HG03108 (cell line): ENCODE data around the gene ASB15.
"Not testable (repeated sequence)": the region's sequence is repeated elsewhere in the genome, so short reads cannot be mapped to it uniquely, and the experiment has no call there.

ENCODE experiments used
- ATAC-seq: cut with Tn5 transposase; IDR thresholded peaks from one replicate; pipeline ENCODE4 v1.9.1; 2021; ENCODE audit warnings: moderate library complexity; ENCODE audit not compliant: unreplicated experiment

ASB15 gene

DNA sequence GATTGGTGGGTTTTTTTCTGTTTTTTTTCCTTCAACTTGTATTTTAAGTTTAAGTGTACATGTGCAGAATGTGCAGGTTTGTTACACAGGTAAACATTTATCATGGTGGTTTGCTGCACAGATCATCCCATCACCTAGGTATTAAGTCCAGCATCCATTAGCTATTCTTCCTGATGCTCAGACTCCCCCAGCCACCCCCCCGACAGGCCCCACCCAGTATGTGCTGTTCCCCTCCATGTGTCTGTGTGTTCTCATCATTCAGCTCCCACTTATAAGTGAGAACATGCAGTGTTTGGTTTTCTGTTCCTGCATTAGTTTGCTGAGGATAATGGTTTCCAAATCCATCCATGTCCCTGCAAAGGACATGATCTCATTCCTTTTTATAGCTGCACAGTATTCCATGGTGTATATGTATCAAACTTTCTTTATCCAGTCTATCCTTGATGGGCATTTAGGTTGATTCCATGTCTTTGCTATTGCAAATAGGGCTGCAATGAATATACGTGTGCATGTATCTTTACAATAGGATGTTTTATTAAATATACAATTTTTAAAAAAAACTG lies 32.5 kb downstream of the ASB15 start:
- ATAC-seq, result not testable (repeated sequence)

DNA sequence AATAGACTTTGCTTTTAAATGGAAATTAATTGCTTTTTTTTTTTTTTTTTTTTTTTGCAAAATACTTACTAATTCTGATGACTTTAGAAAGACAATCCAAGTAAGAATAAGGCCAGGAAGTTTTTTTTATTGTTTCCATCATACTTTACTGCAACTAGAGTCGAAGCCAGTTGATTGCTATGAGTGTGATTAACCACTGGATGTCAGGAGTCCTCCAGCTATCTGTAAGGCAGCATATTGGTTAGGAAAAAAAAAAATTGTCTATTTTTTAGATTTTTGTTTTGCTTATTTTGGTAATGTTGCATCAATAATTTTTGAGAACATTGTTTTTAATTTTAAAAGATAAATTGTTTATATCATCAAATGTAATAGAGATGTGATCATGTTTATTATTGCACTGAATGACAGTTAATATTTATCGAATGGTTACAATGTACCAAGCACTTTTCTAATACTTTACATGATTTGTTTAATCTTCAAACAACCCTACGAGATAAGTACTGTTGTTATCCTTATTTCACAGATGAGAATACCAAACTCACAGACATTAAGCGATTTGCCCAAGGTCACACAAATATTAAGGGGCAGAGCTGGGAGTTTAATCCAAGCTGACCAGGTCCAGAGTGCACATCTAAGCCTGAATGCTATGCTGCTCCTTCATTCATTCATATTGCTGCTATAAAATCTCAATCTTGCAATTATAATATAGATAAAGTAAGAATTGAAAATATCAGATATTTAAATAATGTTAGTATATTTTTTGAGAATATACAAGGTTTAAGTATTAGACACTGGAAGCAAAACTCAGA lies 34.1 kb downstream of the ASB15 start:
- ATAC-seq, result no peak

DNA sequence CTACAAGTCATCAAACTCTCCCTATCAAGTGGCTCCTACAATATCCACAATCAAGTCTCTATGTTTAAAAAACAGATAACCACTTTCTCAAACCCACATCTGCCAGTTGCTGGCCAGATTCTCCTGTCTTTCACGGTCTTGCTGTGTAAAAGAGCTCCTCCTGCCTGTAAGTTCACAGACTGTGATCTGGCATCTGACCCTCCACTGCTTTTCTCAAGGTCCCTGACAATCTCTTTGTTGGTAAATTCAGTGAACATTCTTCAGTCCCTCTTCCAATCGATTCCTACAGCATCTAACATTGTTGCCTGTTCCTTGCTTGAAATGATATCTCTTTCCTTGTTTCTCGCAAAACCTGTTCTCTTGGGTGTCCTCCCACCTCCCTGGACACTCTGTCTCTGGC lies 35.6 kb downstream of the ASB15 start:
- ATAC-seq, result no peak

DNA sequence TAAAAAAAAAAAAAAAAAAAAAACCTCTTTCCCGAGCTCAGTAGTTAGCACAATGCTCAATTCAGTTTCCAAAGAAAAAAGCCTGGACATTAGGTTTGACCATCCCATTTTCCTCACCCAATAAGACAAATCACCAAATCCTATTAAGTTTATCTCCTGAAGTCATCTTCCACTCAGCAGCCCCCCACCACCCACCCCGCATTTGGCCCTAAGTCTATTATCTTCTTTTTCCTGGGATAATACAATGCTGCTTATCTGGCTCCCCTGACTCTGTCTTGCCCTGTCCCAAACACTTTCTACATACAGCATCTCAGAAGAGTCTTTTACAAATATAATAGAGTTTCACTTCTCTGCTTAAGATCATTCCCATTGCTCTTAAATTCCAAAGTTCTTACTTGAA lies 36.3 kb downstream of the ASB15 start:
- no peak for ATAC-seq

DNA sequence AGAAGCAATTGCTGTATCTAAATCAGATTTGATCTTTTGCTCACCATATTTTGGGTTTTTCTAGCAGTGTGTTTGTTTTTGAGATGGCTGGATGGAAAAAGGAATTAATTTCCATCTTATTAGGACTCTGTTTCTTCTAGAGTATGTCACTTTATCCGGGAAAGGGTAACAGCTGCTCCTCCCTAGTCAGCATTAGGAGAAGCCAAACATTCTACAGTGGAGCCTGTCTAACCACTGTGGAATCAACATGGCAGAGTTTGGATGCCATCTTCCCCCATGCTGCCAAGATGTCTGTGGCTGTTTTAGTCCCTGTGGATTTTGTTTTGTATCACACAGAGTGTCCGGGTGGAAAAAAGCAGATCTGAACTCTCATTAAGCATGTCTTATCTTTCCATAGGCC lies 38.0 kb downstream of the ASB15 start:
- ATAC-seq, result no peak

DNA sequence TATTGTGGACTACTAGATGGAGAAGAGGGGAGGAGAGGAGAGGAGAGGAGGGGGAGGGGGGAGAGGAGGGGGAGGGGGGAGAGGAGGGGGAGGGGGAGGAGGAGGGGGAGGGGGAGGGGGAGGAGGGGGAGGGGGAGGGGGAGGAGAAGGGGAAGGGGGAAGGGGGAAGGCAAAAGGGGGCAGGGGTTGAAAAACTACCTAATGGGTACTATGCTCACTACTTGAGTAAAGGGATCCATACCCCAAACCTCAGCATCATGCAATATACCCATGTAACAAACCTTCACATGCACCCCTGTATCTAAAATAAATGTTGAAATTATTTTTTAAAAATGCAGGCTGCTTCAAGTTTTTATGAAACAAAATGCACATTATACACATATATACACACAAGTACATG lies 39.0 kb downstream of the ASB15 start:
- no peak for ATAC-seq

DNA sequence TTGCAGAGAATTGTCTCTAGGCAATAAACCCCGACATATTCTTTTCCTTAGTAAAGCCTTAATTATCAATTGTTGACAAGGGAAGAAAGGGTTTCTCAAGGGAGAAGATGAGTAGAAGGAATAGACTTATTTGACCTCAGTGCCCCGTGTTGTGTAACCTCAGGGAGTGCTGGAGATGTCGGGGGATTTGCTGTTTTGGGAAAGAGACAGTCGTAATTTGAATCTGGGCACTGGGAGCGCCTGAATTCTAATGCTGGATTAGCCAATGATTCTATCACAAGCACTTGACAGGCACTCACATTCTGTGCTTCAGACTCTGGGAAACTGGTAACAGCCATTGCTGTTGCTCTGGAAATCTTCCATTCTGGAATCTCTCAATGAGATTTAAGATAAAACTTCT lies 40.3 kb downstream of the ASB15 start:
- ATAC-seq, result no peak

DNA sequence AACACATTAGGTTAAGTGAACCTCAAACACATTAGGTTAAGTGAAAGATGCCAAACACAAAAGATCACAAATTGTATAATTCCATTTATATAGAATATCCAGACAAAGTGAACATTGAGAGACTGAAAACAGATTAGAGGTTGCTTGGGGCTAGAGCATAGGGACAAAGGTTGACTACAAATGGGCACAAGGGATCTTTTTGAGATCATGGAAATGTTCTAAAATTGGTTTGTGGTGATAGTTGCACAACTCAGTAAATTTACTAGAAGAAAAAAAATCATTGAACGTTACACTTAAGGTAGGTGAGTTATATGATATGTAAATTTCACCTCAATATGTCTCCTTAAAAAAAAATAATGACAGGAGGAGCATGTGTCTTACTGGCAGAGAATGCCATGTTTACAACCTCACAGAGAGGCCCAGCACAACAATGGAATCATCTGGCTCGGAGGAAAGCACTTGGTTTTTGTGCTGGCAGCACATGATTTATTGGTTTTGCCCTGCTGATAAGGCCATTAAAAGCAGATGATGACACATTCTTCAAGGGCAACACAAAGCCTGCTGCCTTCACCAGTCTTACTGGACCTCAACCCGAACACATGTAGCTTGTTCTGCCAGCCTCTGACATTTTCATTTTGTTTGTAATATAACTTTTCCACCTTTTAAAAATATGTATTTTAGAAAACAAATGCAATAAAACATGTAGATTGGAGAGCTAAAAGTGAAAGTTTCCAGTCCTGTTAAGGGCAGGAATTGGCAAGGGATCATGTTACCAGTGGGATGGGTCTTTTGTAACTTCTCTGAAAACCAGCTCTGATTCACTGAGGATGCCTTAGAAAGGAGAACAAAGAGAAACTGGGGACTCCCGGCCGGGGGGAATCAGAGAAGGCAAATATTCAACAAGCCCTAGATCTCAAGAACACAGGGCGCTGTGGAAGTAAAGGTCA lies 42.1 kb downstream of the ASB15 start:
- no peak for ATAC-seq

DNA sequence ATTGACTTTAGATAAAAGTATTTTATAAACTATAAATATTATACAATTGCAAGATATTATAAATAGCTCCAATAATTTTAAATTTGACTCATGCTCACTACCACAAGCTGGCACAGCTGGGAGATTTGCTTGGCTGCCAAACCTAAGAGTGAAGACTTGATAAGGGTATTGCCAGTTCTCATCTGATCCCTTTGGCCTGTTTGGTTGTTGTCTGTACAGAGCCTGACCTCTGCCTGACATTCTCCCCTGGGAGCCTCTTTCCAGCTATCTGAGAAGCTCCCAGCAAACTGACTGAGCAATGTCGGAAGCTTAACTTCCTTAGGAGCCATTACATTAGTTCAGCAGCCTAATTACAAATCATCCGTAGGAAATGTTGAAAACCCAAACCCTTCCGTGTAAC lies 43.9 kb downstream of the ASB15 start:
- ATAC-seq, result no peak

DNA sequence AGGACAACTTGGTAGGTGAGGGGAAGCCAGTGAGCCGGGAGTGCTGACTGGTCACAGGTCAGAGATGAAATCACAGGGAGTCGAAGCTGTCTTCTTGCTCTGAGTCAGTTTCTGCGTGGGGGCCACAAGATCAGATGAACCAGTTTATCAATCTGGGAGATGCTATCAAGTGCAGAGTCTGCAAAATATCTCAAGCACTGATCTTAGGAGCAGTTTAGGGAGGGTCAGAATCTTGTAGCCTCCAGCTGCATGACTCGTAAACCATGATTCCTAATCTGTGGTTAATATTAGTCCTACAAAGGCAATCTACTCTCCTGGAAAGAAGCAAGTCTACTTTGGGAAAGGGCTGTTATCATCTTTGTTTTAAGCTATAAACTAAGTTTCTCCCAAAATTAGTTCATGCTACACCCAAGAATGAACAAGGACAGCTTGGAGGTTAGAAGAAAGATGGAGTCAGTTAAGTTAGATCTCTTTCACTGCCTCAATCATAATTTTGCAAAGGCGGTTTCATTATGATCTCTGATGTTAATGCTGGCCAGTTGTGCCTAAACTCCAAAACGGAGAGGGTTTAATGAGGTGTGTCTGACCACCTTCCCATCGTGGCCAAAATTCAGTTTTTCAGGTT lies 45.6 kb downstream of the ASB15 start:
- no peak for ATAC-seq

DNA sequence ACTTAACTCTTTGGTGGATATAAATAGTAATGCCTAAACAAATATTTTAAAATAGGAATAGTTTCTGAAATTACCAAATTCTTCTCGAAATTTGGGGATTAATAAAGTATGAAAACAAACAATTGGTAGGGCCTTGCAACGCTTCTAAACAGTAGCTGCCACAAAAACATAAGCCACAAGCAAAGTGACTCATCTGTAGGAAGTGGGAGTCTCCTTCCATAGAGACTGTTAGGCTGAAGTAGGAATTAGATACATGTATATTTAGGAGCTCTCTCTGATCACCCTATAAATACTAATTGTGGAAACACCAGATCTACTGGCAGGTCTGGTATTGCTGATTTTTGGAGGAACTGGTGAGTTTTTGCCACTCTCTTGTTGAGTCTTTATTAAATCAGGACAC lies 48.3 kb downstream of the ASB15 start:
- ATAC-seq, result no peak

DNA sequence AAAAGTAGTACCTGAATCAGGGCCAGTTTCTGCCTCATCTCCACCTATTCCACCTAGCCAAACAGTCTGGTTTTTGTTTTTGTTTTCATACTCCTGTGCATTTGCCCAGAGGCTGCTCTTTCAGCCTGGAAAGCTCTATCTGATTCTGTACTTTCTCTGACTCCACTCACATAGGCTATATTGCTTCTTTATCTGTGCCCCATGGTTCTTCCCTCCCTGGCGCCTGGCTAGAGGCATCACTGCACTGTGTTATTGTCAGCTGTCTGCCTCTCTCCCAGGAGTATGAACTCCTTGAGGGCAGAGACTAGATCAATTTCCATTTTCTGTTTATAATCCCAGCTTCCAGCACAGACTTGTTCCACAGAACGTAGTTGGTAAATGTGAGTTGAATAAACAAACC lies 49.0 kb downstream of the ASB15 start:
- no peak for ATAC-seq

DNA sequence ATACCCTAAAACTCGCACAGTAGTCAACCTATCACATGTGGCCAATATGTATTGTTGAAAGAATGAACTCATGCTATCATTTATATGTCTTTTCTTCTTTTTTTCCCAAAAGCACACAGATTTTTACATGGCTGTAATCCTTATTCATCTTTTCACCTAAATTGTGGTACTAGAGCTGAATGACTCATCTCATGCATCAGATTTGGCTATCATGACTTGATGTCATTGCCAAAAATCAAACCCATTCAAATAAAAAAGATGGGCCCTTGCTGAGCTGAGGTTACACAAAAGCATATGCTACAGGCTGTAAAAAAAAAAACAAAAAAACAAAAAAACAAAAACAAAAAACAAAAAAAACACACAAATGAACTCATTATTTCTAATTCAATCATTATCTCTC lies 50.8 kb downstream of the ASB15 start:
- ATAC-seq, result no peak

DNA sequence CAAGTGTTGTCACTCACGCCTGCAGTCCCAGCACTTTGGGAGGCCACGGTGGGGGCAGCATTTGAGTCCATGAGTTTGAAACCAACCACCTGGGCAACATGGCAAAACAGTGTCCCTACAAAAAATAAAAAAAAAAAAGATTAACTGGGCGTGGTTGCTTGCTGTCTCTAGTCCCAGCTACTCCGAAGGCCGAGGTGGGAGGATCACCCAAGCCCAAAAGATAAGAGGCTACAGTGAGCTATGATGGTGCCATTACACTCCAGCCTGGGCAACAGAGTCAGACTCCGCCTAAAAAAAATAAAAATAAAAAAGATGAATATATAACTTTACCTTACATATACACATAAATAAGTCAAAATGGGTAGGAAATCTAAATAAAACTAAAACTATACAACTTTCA lies 51.5 kb downstream of the ASB15 start:
- ATAC-seq, result no peak

DNA sequence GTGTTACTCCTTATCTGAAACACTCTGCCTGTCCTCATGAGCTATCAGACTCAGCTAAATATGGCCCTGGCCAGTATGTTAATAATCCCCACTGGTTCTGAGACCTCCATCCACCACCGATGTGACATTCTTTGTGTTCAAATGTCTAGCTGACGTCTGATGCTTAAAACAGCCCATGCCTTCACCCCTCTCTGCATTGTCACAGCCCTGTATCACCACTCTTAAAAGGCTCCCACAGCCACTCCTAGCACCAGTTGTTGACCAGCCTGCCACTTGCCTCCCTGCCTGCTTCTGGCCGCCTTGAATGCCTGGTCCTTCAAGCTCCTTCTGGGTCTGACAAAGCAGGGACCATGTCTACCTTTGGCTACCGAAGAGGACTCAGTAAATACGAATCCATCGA lies 54.0 kb downstream of the ASB15 start, which contains the start of gene LMOD2:
TSS of gene LMOD2 (plus strand) at position 253 of the 400 bp plus-strand sequence. CDS start at position 351, 98 bp downstream.
- ATAC-seq, result no peak

DNA sequence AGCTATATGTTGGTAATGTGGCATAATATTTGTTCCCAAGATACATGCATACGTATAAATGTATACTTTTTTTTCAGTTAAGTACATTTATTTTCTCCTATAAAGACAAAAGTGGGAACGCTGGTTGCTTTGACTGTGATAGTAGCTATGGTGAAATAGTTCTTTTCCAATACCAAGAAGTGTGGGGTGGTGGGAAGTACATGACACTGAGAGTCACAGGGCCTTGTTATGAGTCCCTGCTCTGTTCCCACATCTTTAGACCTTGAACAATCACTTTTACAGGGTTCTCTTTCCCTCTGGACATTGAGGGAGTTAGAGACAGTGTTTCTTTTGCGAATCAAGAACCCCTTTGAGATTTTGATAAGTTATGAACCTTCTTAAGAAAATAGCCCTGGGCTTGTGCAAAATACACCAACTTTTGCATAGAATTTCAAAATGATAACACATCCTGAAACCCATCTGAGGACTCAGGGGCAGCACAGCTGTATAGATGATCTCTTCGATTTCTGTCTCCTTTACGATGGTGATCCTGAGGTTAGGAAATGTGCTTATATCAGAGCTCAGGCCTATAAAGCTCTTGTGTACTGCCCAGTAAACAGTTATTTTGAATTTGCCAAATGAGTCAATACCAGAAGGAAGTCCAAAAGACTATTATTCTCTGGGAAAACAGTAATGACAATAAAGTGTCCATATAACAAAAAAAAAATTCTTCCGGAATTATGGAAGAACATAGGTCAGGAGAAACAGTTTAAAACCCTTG lies 55.1 kb downstream of the ASB15 start:
- no peak for ATAC-seq

DNA sequence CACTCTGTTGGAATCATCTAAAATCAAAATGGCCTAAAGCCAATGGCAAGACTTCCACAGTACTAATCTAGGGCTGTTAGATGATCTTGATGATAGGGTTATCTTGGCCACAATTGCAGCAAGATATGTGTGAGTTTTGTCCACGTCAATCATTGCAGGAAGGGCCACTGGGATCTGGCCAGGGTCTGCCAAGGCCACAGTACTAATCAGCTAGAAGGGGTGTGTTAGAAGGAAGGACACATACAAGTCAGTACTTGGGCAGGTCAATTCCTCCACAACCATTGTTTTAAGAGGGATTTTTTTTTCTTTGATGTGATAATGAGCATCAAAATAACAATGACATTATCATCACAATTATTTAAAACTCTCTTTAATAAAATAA lies 55.7 kb downstream of the ASB15 start:
- ATAC-seq, result no peak

DNA sequence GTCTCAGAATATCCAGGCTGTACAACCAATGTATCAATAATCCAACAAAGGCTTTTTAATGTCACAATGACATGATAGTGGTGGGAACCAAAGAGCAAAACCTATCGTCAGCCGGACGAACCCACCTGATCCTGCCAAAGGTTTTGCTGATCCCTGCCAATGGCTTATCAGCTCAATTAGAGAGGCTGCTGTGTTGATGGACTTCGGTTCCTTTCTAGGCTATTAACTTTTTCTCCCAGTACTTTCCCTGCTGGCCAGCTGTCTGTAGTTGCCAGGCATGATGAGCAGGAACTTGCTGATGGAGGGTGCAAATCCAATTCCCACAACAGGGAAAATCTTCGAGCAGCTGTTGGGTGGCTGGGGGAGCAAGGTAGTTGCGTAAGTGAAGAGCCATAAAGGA lies 56.4 kb downstream of the ASB15 start:
- ATAC-seq, result no peak

DNA sequence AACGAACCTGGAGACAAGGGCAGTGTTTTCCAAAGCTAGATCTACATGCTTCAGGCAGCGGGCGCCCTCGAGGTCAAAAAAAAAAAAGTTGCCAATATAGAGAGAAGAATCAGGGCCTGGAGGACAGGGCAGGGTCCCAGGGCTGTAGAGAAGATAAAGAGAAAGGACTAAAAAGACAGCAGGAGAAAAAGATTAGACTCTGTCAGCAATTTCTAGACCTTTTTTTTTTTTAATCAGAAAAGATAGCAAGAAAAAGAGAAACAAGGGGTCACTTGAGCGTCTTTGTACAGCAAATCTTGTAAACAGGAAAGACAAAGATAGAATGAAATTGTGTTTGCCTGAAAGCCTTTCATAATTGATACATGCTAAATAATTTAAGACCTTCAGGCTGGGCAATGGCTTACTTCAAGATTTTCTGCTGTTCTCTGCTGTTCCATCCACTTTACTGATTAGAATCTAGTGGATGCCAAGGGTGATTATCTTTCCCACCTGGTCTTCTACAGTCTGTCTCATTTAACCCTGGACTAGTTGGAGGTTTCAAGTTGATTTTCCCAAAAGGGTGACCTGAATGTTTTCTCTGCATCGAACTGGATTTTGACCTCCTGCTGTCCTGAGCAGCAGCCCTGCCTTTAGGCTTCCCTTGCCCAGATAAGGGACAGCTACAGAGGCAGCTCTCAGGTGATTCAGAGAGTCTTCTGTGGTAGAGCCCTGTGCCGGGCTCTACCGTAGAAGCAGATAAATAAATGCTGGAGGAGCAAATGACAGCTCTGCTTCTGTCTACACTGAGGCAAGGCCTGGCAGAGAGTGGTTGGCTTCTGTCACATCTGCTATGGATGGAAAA lies 59.1 kb downstream of the ASB15 start:
- no peak for ATAC-seq

DNA sequence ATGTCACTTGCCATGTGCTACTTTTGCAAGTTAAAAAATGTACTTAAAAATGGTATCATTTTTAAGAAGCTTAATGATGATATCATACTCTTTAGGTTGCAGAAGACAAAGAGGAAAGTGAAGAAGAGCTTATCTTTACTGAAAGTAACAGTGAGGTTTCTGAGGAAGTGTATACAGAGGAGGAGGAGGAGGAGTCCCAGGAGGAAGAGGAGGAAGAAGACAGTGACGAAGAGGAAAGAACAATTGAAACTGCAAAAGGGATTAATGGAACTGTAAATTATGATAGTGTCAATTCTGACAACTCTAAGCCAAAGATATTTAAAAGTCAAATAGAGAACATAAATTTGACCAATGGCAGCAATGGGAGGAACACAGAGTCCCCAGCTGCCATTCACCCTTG lies 60.1 kb downstream of the ASB15 start:
- ATAC-seq, result no peak
